Duodenal mucosa (tissue), 2 donors: ENCODE data around the gene NPHS1.
A peak's percentile ranks its signal among the peaks of the same experiment; 100 is the strongest.

Experiments
- H3K27ac ChIP-seq: one replicate; pipeline ENCODE4 v1.7.0; 2013; ENCODE audit warnings: low read depth, low read length
- H3K27me3 ChIP-seq, 2 donors: one replicate each; pipeline ENCODE4 v1.7.0; 2013; ENCODE audit warnings: low read length in 2 of 2, control low read depth in 1 of 2; ENCODE audit not compliant: insufficient read depth in 2 of 2, control insufficient read depth in 1 of 2
- H3K36me3 ChIP-seq, 2 donors: one replicate each; pipeline ENCODE4 v1.7.0; 2013; ENCODE audit warnings: low read length in 2 of 2, control low read depth in 1 of 2; ENCODE audit not compliant: insufficient read depth in 2 of 2, control insufficient read depth in 1 of 2
- H3K4me1 ChIP-seq, 2 donors: one replicate each; pipeline ENCODE4 v1.7.0; 2013; ENCODE audit warnings: low read length in 2 of 2, control low read depth in 1 of 2; ENCODE audit not compliant: insufficient read depth in 2 of 2, control insufficient read depth in 1 of 2
- H3K4me3 ChIP-seq, 2 donors: one replicate each; pipeline ENCODE4 v1.7.0; 2013; ENCODE audit warnings: low read length in 2 of 2, low read depth in 1 of 2
- H3K9ac ChIP-seq, 2 donors: one replicate each; pipeline ENCODE4 v1.7.0; 2013; ENCODE audit warnings: low read length in 2 of 2, low read depth in 1 of 2
- H3K9me3 ChIP-seq, 2 donors: one replicate each; pipeline ENCODE4 v1.7.0; 2013; ENCODE audit warnings: low read length in 2 of 2, control low read depth in 1 of 2; ENCODE audit not compliant: control insufficient read depth in 1 of 2

Gene NPHS1

DNA sequence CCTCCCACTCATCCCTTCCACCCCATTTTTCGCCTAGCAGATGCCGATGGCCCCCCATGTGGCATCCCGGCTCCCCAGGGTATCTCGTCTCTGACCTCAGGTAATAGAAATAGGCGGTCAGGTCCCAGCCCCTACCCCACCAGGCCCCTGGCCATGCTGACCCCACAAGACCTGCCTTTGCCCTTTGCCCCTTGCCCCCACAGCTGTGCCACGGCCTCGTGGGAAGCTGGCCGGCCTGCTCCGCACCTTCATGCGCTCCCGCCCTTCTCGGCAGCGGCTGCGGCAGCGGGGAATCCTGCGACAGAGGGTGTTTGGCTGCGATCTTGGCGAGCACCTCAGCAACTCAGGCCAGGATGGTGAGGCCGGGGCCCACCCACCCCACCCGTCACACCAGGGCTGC, 71.6 kb downstream of the NPHS1 start:
- Histone ChIP-seq H3K9me3 (no peaks in the 10 kb centered on the region), H3K27me3 (no peaks in the 10 kb centered on the region), H3K9ac (no peak overlapping the region), H3K4me1 (peaks cover 5% of the 10 kb centered on the region in 2 donors), H3K4me3 (no peak overlapping the region), H3K27ac (no peak overlapping the region), H3K36me3 (peaks cover 0 to 6% of the 10 kb centered on the region in 2 donors)

DNA sequence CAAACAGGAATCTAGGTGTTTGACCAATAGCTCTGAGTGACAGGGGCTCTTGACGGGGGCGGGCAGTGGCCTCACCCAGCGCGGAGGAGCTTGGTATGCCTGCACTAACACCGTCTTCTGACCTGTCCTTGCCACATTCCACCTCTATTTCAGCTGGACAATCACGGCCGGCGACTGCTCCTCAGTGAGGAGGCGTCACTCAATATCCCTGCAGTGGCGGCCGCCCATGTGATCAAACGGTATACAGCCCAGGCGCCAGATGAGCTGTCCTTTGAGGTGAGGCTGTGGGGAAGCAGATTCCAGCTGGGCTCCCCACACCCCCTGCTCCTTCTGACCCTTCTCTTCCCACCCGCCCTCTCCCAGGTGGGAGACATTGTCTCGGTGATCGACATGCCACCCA, 72.2 kb downstream of the NPHS1 start:
- H3K27me3 ChIP-seq: no peaks in the 10 kb centered on the region
- H3K9ac ChIP-seq: no peak overlapping the region
- H3K36me3 ChIP-seq: peaks cover 0 to 6% of the 10 kb centered on the region in 2 donors
- H3K9me3 ChIP-seq: no peaks in the 10 kb centered on the region
- peaks cover 5% of the 10 kb centered on the region in 2 donors for H3K4me1 ChIP-seq
- no peak overlapping the region for H3K27ac ChIP-seq
- H3K4me3 ChIP-seq: no peak overlapping the region

DNA sequence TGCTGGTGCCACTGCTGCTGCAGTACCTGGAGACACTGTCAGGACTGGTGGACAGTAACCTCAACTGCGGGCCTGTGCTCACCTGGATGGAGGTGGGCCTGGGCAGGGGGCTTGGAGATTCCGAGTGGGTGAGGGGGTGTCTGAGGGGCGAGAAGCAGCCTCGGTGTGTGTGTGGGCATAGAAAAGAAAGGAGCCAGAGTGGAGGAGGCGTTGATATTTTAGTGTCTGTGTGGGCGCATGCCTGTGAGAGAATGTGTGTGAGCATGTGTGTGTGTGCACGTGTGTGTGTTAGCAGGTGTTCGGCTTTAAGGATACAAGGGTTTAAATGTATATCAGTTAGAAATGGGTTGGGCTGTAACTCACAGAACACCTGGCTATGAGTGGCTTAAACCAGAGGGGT, 73.3 kb downstream of the NPHS1 start:
- Histone ChIP-seq H3K4me3 (no peak overlapping the region), H3K27me3 (no peaks in the 10 kb centered on the region), H3K36me3 (peaks cover 0 to 6% of the 10 kb centered on the region in 2 donors)

DNA sequence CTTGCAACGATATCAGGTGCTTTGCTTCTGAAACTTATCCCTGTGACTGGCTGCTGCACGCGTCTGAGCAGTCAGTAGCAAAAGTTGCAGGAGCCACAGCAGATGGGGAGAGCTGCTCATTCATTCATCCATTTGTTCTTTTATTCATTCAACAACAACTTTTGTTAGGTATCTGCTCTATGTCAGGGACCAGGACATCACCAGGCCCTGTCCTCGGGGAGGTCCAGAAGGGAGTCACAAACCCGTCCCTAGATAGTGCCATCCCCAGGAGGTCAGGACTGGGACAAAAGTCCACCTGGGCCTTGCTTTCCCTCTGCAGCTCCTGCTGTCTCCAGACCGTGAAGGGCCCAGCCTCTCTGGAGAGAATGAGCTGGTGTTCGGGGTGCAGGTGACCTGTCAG, 74.3 kb downstream of the NPHS1 start:
- Histone ChIP-seq H3K4me1 (peaks cover 12 to 14% of the 10 kb centered on the region in 2 donors), H3K4me3 (no peak overlapping the region), H3K27ac (no peak overlapping the region), H3K27me3 (no peaks in the 10 kb centered on the region), H3K9me3 (no peaks in the 10 kb centered on the region), H3K36me3 (peaks cover 0 to 6% of the 10 kb centered on the region in 2 donors), H3K9ac (no peak overlapping the region)

More for the DNA sequence above, 73.3 kb downstream of the NPHS1 start:
- Histone ChIP-seq H3K9ac (no peak overlapping the region), H3K27ac (no peak overlapping the region), H3K9me3 (no peaks in the 10 kb centered on the region), H3K4me1 (peaks cover 12 to 14% of the 10 kb centered on the region in 2 donors)

DNA sequence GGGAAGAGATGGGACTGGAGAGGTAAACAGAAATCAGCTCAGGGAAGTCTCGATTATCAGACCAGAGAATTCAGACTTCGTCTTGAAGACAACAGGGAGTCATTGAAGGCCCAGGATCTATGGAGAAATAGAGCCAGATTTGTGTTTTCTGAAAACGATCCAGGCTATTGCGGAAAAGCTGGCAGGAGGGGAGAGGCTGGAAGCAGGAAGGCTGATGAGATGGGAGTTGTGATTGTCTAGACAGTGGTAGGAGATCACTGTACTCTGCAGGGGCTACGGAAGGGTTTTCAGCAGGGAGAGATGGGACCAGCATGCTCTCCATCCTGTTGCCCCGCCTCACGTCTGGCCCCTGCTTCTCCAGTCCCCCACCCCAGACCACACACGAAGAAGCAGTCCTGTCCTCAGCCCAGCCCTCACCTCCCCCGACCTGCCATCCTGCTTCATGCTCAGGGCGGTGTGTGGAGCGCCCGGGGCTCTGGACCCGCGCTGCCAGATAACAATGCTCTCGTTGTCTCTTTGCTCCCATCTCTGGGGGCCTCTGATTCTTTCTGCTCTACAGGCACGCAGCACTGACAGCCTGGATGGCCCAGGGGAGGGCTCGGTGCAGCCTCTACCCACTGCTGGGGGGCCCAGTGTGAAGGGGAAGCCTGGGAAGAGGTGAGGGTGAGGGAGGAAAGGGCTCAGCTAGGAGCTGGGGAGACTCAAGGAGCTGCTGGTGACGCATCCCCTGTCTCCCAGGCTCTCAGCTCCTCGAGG, 75.0 kb downstream of the NPHS1 start:
- Histone ChIP-seq H3K27ac (no peak overlapping the region), H3K36me3 (peaks cover 0 to 6% of the 10 kb centered on the region in 2 donors), H3K4me1 (peaks cover 12 to 14% of the 10 kb centered on the region in 2 donors), H3K4me3 (no peak overlapping the region), H3K9ac (no peak overlapping the region), H3K9me3 (no peaks in the 10 kb centered on the region), H3K27me3 (no peaks in the 10 kb centered on the region)

DNA sequence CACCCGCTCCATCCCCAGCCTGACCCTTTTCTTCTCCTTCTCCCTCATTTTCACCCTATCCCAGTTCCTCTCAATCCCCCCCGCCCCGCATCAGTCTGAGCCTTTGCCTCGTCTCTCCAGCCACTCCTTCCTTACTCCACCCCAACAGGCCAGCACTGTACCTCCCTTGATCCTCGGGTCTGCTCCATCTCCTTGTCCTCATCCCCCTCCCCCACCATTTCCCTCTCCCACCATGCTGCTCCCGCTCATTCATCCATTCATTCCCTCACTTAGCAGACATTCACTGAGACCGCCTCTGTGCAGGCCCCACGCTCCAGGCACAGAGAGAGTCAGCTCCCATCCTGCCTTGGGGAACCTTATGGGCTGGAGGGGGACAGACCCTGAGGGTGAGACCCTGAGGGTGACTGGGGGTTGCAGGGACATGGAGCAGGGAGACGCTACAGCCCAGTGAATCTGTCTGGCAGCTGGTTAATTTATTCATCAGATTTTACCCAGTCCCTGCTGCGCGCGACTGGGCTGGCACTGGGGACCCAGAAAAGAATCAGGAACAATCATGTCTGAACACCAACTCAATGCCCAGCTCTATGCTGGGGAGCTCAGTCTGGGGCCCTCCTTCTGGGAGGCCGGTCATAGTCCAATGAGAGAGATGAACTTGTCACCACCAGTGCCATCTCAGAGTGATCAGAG, 76.1 kb downstream of the NPHS1 start:
- Histone ChIP-seq H3K36me3 (peaks cover 0 to 6% of the 10 kb centered on the region in 2 donors), H3K4me1 (peaks cover 12 to 14% of the 10 kb centered on the region in 2 donors), H3K4me3 (peak overlapping the region; percentile 58 to 68), H3K27ac (no peak overlapping the region), H3K27me3 (no peaks in the 10 kb centered on the region), H3K9ac (peak overlapping the region; percentile 32 to 48), H3K9me3 (no peaks in the 10 kb centered on the region)
